Stromal cell of bone marrow (primary cell): Measurements from ENCODE around the gene ASB13.

Source experiments
- DNase-seq: peaks from one replicate; pipeline ENCODE4 v3.0.0-alpha.2; 2012; ENCODE audit warnings: low read depth

ASB13 gene

GRCh38 chr10:5666008-5666840 is at the start of gene ASB13:
TSS of gene ASB13 (minus strand) at chr10:5666595. CDS start at chr10:5666551, 44 bp downstream.
- no peak for DNase-seq

GRCh38 chr10:5711642-5712041 is 45.2 kb upstream of the ASB13 start:
- no peak for DNase-seq

GRCh38 chr10:5710859-5711258 is 44.5 kb upstream of the ASB13 start:
- no peak for DNase-seq

- DNase-seq, result no peak
Observed at GRCh38 chr10:5709865-5710264, 43.5 kb upstream of the ASB13 start.

- DNase-seq, result no peak
Observed at GRCh38 chr10:5708356-5708755, 42.0 kb upstream of the ASB13 start.

GRCh38 chr10:5698062-5698461 is 31.7 kb upstream of the ASB13 start:
- no peak for DNase-seq

GRCh38 chr10:5697342-5697741 is 30.9 kb upstream of the ASB13 start:
- DNase-seq, result no peak

- DNase-seq, result no peak
Observed at GRCh38 chr10:5694573-5694972, 28.2 kb upstream of the ASB13 start.

GRCh38 chr10:5692461-5693358 is 26.3 kb upstream of the ASB13 start:
- DNase-seq, result no peak

- DNase-seq, result no peak
Observed at GRCh38 chr10:5691786-5692185, 25.4 kb upstream of the ASB13 start.

GRCh38 chr10:5688587-5688986 is 22.2 kb upstream of the ASB13 start:
- DNase-seq, result no peak

- no peak for DNase-seq
Observed at GRCh38 chr10:5685764-5686240, 19.4 kb upstream of the ASB13 start.

GRCh38 chr10:5684971-5685763 is 18.8 kb upstream of the ASB13 start:
- peak; percentile 64 for DNase-seq

GRCh38 chr10:5684318-5684970 is 18.0 kb upstream of the ASB13 start, which contains the start of gene TASOR2:
TSS of gene TASOR2 (plus strand) at chr10:5684838. CDS start at chr10:5720643, 35,805 bp downstream.
- peak; percentile 96 for DNase-seq

GRCh38 chr10:5683065-5683464 is 16.7 kb upstream of the ASB13 start:
- DNase-seq, result no peak

GRCh38 chr10:5681930-5682329 is 15.5 kb upstream of the ASB13 start:
- DNase-seq, result no peak

- DNase-seq, result peak; percentile 56
Observed at GRCh38 chr10:5679606-5680005, 13.2 kb upstream of the ASB13 start.

GRCh38 chr10:5679037-5679435 is 12.6 kb upstream of the ASB13 start:
- no peak for DNase-seq

GRCh38 chr10:5678397-5679036 is 12.1 kb upstream of the ASB13 start:
- no peak for DNase-seq

GRCh38 chr10:5670662-5671375 is 4.4 kb upstream of the ASB13 start:
- no peak for DNase-seq
